Heart left ventricle (tissue), 16 donors: ENCODE results near the gene SDR42E2. TPM values are rescaled to one million over a fixed set of nuclear protein-coding genes. Genes with fewer than 3 reads are reported as not detected.

ENCODE experiments used
- ATAC-seq, 4 donors: fragments of 200-7000 bp; cut with Tn5 transposase; one replicate each; pipeline ENCODE4 v1.9.1; 2020 to 2022; ENCODE audit warnings: moderate library complexity in 4 of 4, mild to moderate bottlenecking in 3 of 4, moderate number of reproducible peaks in 1 of 4
- DNase-seq, 5 donors: peaks; one replicate each; pipeline ENCODE4 v3.0.0-alpha.2; 2020
- H3K27ac ChIP-seq, 12 donors: fragments of 200-600 bp; sonication (generic) in 4 of 12; one replicate each; pipeline versions ENCODE4 v1.5.0 to v1.8.0; 2016 to 2022; ENCODE audit warnings: mild to moderate bottlenecking in 2 of 12
- H3K27me3 ChIP-seq, 9 donors: fragments of 200-600 bp; sonication (generic) in 2 of 9; one replicate each; pipeline versions ENCODE4 v1.5.1 to v1.8.0; 2016 to 2022; ENCODE audit warnings: mild to moderate bottlenecking in 3 of 9
- H3K36me3 ChIP-seq, 9 donors: fragments of 200-600 bp; sonication (generic) in 2 of 9; one replicate each; pipeline versions ENCODE4 v1.5.0 to v1.8.0; 2018 to 2022; ENCODE audit warnings: mild to moderate bottlenecking in 2 of 9
- H3K4me1 ChIP-seq, 12 donors: fragments of 200-600 bp; sonication (generic) in 4 of 12; one replicate each; pipeline versions ENCODE4 v1.5.0 to v1.8.0; 2016 to 2022; ENCODE audit warnings: mild to moderate bottlenecking in 3 of 12
- H3K4me3 ChIP-seq, 12 donors: fragments of 200-600 bp; sonication (generic) in 4 of 12; one replicate each; pipeline versions ENCODE4 v1.5.0 to v1.8.0; 2017 to 2022; ENCODE audit warnings: mild to moderate bottlenecking in 9 of 12, moderate library complexity in 4 of 12
- H3K9me3 ChIP-seq, 12 donors: fragments of 200-600 bp; sonication (generic) in 4 of 12; one replicate each; pipeline versions ENCODE4 v1.5.0 to v1.8.0; 2016 to 2022; ENCODE audit warnings: mild to moderate bottlenecking in 1 of 12
- CTCF ChIP-seq, 12 donors: fragments of 200-600 bp; sonication (generic) in 4 of 12; IDR thresholded peaks; one replicate each; pipeline versions ENCODE4 v1.5.0 to v1.8.0; 2018 to 2022; ENCODE audit warnings: antibody characterized with exemption in 12 of 12, mild to moderate bottlenecking in 5 of 12
- POLR2A ChIP-seq, 2 donors: fragments of 450-650 bp; IDR thresholded peaks; one replicate each; pipeline ENCODE4 v1.6.1; 2017; ENCODE audit warnings: antibody characterized with exemption in 2 of 2, mild to moderate bottlenecking in 2 of 2, moderate library complexity in 2 of 2
- WGBS, 4 donors: extraction: QIAGEN DNeasy Blood & Tissue Kit in 2 of 4; methylation state at CpG; one replicate each; pipeline versions ENCODE4 v1.1.5 to v1.1.7; 2013 to 2018; 5-methylcytosine and 5-hydroxymethylcytosine counted together
- intact Hi-C, 10 donors: fragments of 100-400 bp; cut with DNase I; formaldehyde crosslinking; loops; one replicate each; pipeline versions ENCODE4 v1.11.1 to v1.14.2; 2022
- polyA plus RNA-seq, 2 donors: library from polyadenylated mRNA; stranded (reverse); fragments of 200-250 nt; gene quantifications; one replicate each; pipeline ENCODE4 v1.2.3, GENCODE V29; 2013
- total RNA-seq, 9 donors: library from RNA; depleted of rRNA in 2 of 9; stranded (reverse); fragments of >200 nt in 2 of 9; fragmentation: NEBNext Ultra II Directional in 3 of 9; extraction: Animal tissue kit (Norgen Biotek cat#: 25700) in 3 of 9; gene quantifications; one replicate each; pipeline versions ENCODE4 v1.1.0 to v1.2.4, GENCODE V29; 2016 to 2023
- donor health status: ischemic (EF 13 %, LVEDD 7.1; RV severe dilation, severe dysfunction).
- donor health status: healthy with polysubstance abuse.
- donor health status: DM: no; HTN: yes; CAD: no.
- donor health status: DM: no; HTN: no; CAD: no.
- donor health status: ischemic (EF 25% LVEDD 6.9; RV normal size, moderate dysfunction).
- donor health status: ischemic (EF 25% LVEDD 5.7; RV mildly dilated, moderate dysfunction).
- donor health status: healthy.
- donor health status: DM: yes; HTN: yes; CAD: no.
- donor health status: ischemic (EF 35%, LVEDD 5.7; RV mildly dilated, moderate dysfunction).
- donor health status: nonischemic (EF 11% LVEDD 7.7; RV severe dilation, severe dysfunction).
- donor health status: DM: yes; HTN: yes; CAD: no.
- donor health status: PGD.
- donor health status: ischemic (EF 29% LVEDD 5.4; RV normal size, mild dysfunction).
- donor health status: nonischemic (EF 23%, LVEDD 6.1; RV moderate dilation, normal function).

Gene SDR42E2
- total and polyA plus RNA-seq, 11 donors: not detected

GRCh38 chr16:22205577-22206012 is 43.3 kb downstream of the SDR42E2 start:
- H3K4me1 ChIP-seq: peaks cover 0 to 38% (median 17%) of the 10 kb centered on the region in 12 donors
- WGBS, 4 donors: 6 to 9% (median 6%) methylated on average over 11 of the region's 11 CpGs
- intact Hi-C loops: loop anchor here in 7 of 10 donors (1.0 to 5.0 kb wide), 6 partner anchors 9 to 92 kb away; partner anchors contain the start of gene POLR3E (in 6 of the 7)
- H3K36me3 ChIP-seq: no peaks in the 10 kb centered on the region
- no peak for DNase-seq
- no peak for ATAC-seq
- H3K27ac ChIP-seq: peak overlapping the region; percentile 89 to 97 (median 92)
- no peaks in the 10 kb centered on the region for H3K27me3 ChIP-seq
- peak overlapping the region in 11 of 12 donors; percentile 79 to 98 (median 90) for H3K4me3 ChIP-seq
- TF ChIP-seq POLR2A (IDR thresholded peaks at IDR 0.05) (no peak), CTCF (IDR thresholded peaks at IDR 0.05) (no peak)
- peaks cover 0 to 7% (median 0%) of the 10 kb centered on the region in 12 donors for H3K9me3 ChIP-seq

DNA sequence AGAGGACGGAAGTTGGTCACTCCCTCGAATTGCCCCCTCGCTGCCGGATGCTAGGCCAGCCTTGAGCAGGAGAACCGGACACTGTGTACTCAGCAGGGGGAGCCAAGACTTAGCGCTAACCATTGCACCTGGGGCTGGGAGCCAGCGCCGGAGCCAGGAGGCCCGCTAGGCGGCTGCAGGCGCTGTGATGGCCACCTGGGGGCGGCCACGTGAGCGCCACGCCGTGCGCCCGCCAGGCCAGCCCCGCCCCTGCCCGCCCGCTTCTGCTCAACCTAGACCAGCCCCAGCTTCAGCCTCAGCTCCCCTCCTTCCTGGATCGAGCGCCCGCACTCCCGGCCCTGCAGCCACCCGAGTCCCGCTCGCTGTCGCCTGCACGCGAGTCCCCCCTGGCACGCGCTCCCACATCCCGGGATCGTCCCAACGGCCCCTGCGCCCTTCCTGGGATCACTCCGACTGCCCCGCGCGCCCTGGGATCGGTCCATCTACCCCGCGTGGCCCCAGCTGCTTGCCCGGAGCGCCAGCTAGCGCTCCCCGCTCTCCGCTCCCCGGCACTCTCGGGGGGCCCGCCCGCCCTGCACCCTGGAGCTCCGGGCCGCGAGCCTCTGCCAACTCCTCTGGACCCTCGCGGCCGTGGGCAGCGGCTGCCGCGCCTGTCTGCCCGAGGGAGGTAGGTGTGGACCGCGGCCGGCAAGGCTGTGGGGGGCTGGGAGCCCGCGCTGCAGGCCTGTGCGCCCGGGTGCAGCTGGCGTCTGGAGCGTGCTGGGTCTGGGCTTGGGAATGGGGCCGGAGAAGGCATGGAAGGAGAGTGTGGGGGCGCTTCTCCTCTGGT is 43.9 kb downstream of the SDR42E2 start, which contains the start of gene EEF2K:
TSS of gene EEF2K (plus strand) at position 266 of the 829 bp plus-strand sequence. CDS start 19,452 bp downstream, outside the sequence.
- H3K4me3 ChIP-seq: peak within 1 kb of the TSS; percentile 77 to 98 (median 88)
- peaks cover 0 to 44% (median 17%) of the 10 kb centered on the region in 12 donors for H3K4me1 ChIP-seq
- intact Hi-C loops: loop anchor here in 7 of 10 donors (1.0 to 5.0 kb wide), 6 partner anchors 10 to 91 kb away; partner anchors contain the start of gene POLR3E (in 6 of the 7)

GRCh38 chr16:22206842-22207714 is 44.8 kb downstream of the SDR42E2 start:
- Histone ChIP-seq H3K4me3 (peak overlapping the region; percentile 77 to 98 (median 88)), H3K4me1 (peaks cover 0 to 50% (median 18%) of the 10 kb centered on the region in 12 donors), H3K27ac (peak overlapping the region; percentile 89 to 97 (median 92)), H3K9me3 (peaks cover 0 to 12% (median 0%) of the 10 kb centered on the region in 12 donors), H3K27me3 (no peaks in the 10 kb centered on the region), H3K36me3 (peaks cover 0 to 4% (median 0%) of the 10 kb centered on the region in 9 donors)
- TF ChIP-seq POLR2A (IDR thresholded peaks at IDR 0.05): no peak
- TF ChIP-seq CTCF (IDR thresholded peaks at IDR 0.05): no peak
- intact Hi-C loops: loop anchor here in 7 of 10 donors (1.0 to 5.0 kb wide), 6 partner anchors 11 to 90 kb away; partner anchors contain the start of gene POLR3E (in 6 of the 7)
- DNase-seq (peak; percentile 85 to 91 (median 88)), ATAC-seq (peak; percentile 73 to 85 (median 77))
- 6 to 7% (median 6%) methylated on average over 31 to 35 of the region's 35 CpGs for WGBS, 4 donors

More for the DNA sequence above, 43.9 kb downstream of the SDR42E2 start, which contains the start of gene EEF2K:
- Histone ChIP-seq H3K9me3 (peaks cover 0 to 12% (median 0%) of the 10 kb centered on the region in 12 donors), H3K27ac (peak within 1 kb of the TSS; percentile 89 to 97 (median 92)), H3K36me3 (no peaks in the 10 kb centered on the region), H3K27me3 (no peaks in the 10 kb centered on the region)
- TF ChIP-seq CTCF (IDR thresholded peaks at IDR 0.05): peak; percentile 71 to 95 (median 85)
- peak in 1 of 2 donors; percentile 53 for TF ChIP-seq POLR2A (IDR thresholded peaks at IDR 0.05)
- ATAC-seq (peak; percentile 87 to 94 (median 92)), DNase-seq (peak; percentile 89 to 95 (median 93))
- 0 to 1% (median 1%) methylated on average over 36 to 74 of the region's 74 CpGs for WGBS, 4 donors
